Activated naive CD8-positive, alpha-beta T cell treated with anti-CD3 and anti-CD28 coated beads, Interleukin-2, amount 50 U/mL, for 24 hours (primary cell): ENCODE results near the gene MS4A14.
"Not testable (repeated sequence)": the region's sequence is repeated elsewhere in the genome, so short reads cannot be mapped to it uniquely, and the experiment has no call there.

Experiments used
- ATAC-seq: fragments of 150-1000 bp; cut with Tn5 transposase; one replicate; pipeline ENCODE4 v1.10.0; 2021
- DNase-seq: peaks from one replicate; pipeline ENCODE4 v3.0.0; 2021
- H3K27ac Mint-ChIP-seq: one replicate; pipeline ENCODE4 v1.8.0; 2021; ENCODE audit warnings: mild to moderate bottlenecking, mixed read lengths
- H3K27me3 Mint-ChIP-seq: one replicate; pipeline ENCODE4 v1.8.0; 2021; ENCODE audit warnings: mixed read lengths
- H3K36me3 Mint-ChIP-seq: one replicate; pipeline ENCODE4 v1.8.0; 2021; ENCODE audit warnings: low read depth, mixed read lengths
- H3K4me1 Mint-ChIP-seq: one replicate; pipeline ENCODE4 v1.8.0; 2021; ENCODE audit warnings: mixed read lengths
- H3K4me3 Mint-ChIP-seq: one replicate; pipeline ENCODE4 v1.8.0; 2021; ENCODE audit warnings: mild to moderate bottlenecking, moderate library complexity, mixed read lengths
- H3K9me3 Mint-ChIP-seq: one replicate; pipeline ENCODE4 v1.8.0; 2021; ENCODE audit warnings: mixed read lengths

The MS4A14 gene

DNA sequence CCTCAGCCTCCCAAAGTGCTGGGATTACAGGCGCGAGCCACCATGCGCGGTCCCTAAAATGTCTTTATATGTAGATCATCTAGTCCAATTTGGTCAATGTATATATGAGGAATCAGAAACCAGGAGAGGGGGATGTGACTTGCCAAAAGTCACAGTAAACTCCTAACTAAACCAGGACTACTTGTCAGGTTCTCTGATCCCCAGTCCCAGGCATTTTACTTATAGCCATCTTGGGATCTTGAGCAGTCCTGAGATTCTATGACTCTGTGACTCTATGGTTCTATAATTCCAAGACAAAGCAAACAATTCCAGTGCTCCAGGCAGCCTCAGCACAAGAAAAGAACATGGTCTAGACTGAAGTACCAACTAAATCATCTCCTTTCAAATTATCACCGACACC is 33.0 kb downstream of the MS4A14 start, which contains the start of gene MS4A5:
MS4A5 (plus strand) TSS at position 301 of the 400 bp plus-strand sequence. CDS start 103 bp downstream, outside the sequence.
- DNase-seq (no peak), ATAC-seq (no peak)
- no peak within 1 kb of the TSS for H3K4me3 Mint-ChIP-seq
- H3K36me3 Mint-ChIP-seq: no peaks in the 10 kb centered on the region
- no peak within 1 kb of the TSS for H3K27ac Mint-ChIP-seq
- H3K4me1 Mint-ChIP-seq: no peaks in the 10 kb centered on the region
- no peaks in the 10 kb centered on the region for H3K27me3 Mint-ChIP-seq
- no peaks in the 10 kb centered on the region for H3K9me3 Mint-ChIP-seq

DNA sequence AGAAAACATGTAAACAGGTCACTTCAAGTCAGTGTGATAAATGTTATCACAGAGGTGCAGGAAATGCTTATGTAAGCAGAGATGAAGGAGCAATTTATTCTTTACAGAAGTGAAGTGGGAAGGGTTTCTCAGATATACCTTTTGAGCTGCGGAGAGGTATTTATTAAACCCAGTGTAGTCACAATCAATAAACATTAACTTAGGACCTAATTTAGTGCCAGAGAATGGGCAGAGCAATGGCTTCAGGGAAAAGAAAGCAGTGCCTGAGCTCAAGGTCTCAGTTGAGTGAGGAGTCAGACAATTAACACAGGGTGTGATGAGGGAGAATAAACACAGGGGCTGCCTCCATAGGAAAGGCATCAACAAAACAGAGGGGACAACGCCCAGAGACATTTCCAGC is 35.0 kb downstream of the MS4A14 start:
- Mint-ChIP-seq H3K36me3 (no peaks in the 10 kb centered on the region), H3K9me3 (no peaks in the 10 kb centered on the region), H3K4me1 (no peaks in the 10 kb centered on the region), H3K27me3 (no peaks in the 10 kb centered on the region), H3K4me3 (no peak overlapping the region), H3K27ac (no peak overlapping the region)
- DNase-seq: no peak
- ATAC-seq: no peak

- H3K4me1 Mint-ChIP-seq: no peaks in the 10 kb centered on the region
- no peaks in the 10 kb centered on the region for H3K9me3 Mint-ChIP-seq
- H3K4me3 Mint-ChIP-seq: no peak overlapping the region
- no peaks in the 10 kb centered on the region for H3K36me3 Mint-ChIP-seq
- H3K27ac Mint-ChIP-seq: no peak overlapping the region
- H3K27me3 Mint-ChIP-seq: no peaks in the 10 kb centered on the region
- ATAC-seq (no peak), DNase-seq (no peak)
These were observed 37.1 kb downstream of the MS4A14 start for GRCh38 chr11:60433401-60433800.

DNA sequence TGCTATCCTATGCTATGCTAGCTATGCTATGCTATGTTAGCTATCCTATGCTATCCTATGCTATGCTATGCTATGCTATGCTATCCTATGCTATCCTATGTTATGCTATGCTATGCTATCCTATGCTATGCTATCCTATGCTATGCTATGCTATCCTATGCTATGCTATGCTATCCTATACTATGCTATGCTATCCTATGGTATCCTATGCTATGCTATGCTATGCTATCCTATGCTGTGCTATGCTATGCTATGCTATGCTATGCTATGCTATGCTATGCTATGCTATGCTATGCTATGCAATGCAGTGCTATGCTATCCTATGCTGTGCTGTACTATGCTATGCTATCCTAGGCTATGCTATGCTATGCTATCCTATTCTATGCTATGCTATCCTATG is 50.8 kb downstream of the MS4A14 start:
- no peak for ATAC-seq
- Mint-ChIP-seq H3K9me3 (no peaks in the 10 kb centered on the region), H3K27me3 (no peaks in the 10 kb centered on the region), H3K36me3 (no peaks in the 10 kb centered on the region), H3K27ac (no peak overlapping the region), H3K4me1 (peaks cover 14% of the 10 kb centered on the region), H3K4me3 (no peak overlapping the region)
- no peak for DNase-seq

DNA sequence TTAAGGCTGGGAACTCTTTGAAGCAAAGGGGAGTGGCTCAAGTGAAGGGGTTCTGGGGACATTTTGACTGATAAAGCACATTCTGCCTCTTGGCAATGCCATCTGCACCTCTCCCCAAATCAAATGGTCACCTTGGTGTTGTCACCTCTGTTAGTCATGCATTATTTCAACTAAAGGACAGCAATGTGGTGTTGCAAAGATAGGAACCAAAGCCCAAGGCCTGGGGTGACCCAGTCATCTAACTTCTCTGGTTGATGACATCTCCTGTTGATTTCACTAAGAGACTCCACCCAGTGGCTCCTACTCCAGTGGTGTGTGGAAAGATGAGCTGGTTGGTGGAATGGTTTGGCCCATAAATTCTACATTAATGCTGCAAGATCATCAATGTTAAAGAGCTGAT is 51.6 kb downstream of the MS4A14 start:
- no peaks in the 10 kb centered on the region for H3K36me3 Mint-ChIP-seq
- no peaks in the 10 kb centered on the region for H3K9me3 Mint-ChIP-seq
- ATAC-seq: no peak
- no peak overlapping the region for H3K27ac Mint-ChIP-seq
- H3K4me3 Mint-ChIP-seq: no peak overlapping the region
- no peak for DNase-seq
- H3K27me3 Mint-ChIP-seq: no peaks in the 10 kb centered on the region
- peaks cover 12% of the 10 kb centered on the region for H3K4me1 Mint-ChIP-seq

GRCh38 chr11:60451185-60451584 is 54.9 kb downstream of the MS4A14 start:
- ATAC-seq, H3K27me3 Mint-ChIP-seq, H3K9me3 Mint-ChIP-seq, H3K27ac Mint-ChIP-seq, H3K4me3 Mint-ChIP-seq, H3K36me3 Mint-ChIP-seq, DNase-seq: not testable (repeated sequence)
- peaks cover 14% of the 10 kb centered on the region for H3K4me1 Mint-ChIP-seq

DNA sequence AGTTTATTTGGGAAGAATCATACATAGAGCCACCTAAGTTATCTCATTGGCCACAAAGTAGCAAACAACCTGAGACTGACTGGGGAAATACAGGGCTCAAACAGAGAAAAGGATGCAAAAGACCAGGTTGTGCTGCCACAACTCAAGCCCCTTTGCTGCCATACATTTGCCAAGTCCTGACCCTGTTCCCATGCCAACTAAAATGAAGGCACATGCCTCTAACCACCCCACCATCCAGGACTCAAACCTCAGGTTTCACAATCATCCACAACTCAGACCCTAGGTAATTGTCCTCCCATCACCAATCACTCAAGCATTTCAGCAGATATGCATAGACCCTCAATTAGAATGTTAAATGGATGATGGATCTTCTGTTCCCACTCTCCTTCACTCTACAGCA is 58.0 kb downstream of the MS4A14 start:
- no peak overlapping the region for H3K4me3 Mint-ChIP-seq
- ATAC-seq: no peak
- no peaks in the 10 kb centered on the region for H3K9me3 Mint-ChIP-seq

GRCh38 chr11:60455531-60456042 is 59.3 kb downstream of the MS4A14 start, which contains the start of gene MS4A1:
TSS of gene MS4A1 (plus strand) at chr11:60455847. CDS start at chr11:60462375, 6,528 bp downstream.
- no peak for DNase-seq
- no peaks in the 10 kb centered on the region for H3K9me3 Mint-ChIP-seq
- H3K4me3 Mint-ChIP-seq: peak within 1 kb of the TSS; percentile 61
- H3K36me3 Mint-ChIP-seq: peaks cover 8% of the 10 kb centered on the region
- H3K27ac Mint-ChIP-seq: peak within 1 kb of the TSS; percentile 68
- H3K27me3 Mint-ChIP-seq: peaks cover 4% of the 10 kb centered on the region
- peak; percentile 72 for ATAC-seq
- peaks cover 11% of the 10 kb centered on the region for H3K4me1 Mint-ChIP-seq

More for the DNA sequence above, 58.0 kb downstream of the MS4A14 start:
- no peak for DNase-seq
- H3K36me3 Mint-ChIP-seq: peaks cover 8% of the 10 kb centered on the region
- H3K27me3 Mint-ChIP-seq: peaks cover 2% of the 10 kb centered on the region
- peak overlapping the region; percentile 32 for H3K27ac Mint-ChIP-seq
- peaks cover 8% of the 10 kb centered on the region for H3K4me1 Mint-ChIP-seq

DNA sequence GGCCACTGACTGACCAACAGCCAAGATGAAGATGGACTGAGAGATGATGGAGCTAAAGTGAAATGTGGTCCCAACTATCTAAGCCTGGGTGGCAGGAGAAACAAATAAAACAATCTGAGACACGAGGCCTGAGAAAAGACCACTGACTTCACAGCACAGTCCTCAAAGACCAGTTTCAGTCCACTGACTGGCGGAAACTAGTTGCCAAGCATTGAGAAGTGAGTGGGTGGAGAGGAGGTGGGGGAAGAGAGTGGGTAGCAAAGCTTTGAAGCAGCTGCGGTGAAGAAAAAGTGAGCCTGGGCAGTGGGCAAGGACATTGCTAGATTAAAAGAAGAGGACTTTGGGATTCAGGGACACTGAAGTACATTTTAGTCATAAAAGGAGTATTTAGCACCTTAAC is 61.3 kb downstream of the MS4A14 start:
- Mint-ChIP-seq H3K27ac (no peak overlapping the region), H3K9me3 (no peaks in the 10 kb centered on the region), H3K4me1 (peaks cover 11% of the 10 kb centered on the region), H3K4me3 (peak overlapping the region; percentile 61), H3K27me3 (peaks cover 4% of the 10 kb centered on the region), H3K36me3 (peaks cover 8% of the 10 kb centered on the region)
- ATAC-seq (no peak), DNase-seq (no peak)

- peak overlapping the region; percentile 54 for H3K4me3 Mint-ChIP-seq
- H3K9me3 Mint-ChIP-seq: no peaks in the 10 kb centered on the region
- peaks cover 6% of the 10 kb centered on the region for H3K27me3 Mint-ChIP-seq
- ATAC-seq (no peak), DNase-seq (no peak)
- peaks cover 10% of the 10 kb centered on the region for H3K4me1 Mint-ChIP-seq
- no peak overlapping the region for H3K27ac Mint-ChIP-seq
- peaks cover 8% of the 10 kb centered on the region for H3K36me3 Mint-ChIP-seq
These were observed 63.1 kb downstream of the MS4A14 start for GRCh38 chr11:60459345-60459744.
